COR-L47 (cell line): ENCODE measurements around the gene TUBB.
"Not testable (repeated sequence)": the region's sequence is repeated elsewhere in the genome, so short reads cannot be mapped to it uniquely, and the experiment has no call there.

Source experiments
- DNase-seq: peaks from one replicate; lab custom pipeline; 2025; lab: John Stamatoyannopoulos, UW

Gene TUBB

GRCh38 chr6:30740540-30740870 is 20.4 kb downstream of the TUBB start:
- DNase-seq = no peak

- no peak for DNase-seq
Observed at GRCh38 chr6:30741063-30741779, 21.1 kb downstream of the TUBB start.

DNA sequence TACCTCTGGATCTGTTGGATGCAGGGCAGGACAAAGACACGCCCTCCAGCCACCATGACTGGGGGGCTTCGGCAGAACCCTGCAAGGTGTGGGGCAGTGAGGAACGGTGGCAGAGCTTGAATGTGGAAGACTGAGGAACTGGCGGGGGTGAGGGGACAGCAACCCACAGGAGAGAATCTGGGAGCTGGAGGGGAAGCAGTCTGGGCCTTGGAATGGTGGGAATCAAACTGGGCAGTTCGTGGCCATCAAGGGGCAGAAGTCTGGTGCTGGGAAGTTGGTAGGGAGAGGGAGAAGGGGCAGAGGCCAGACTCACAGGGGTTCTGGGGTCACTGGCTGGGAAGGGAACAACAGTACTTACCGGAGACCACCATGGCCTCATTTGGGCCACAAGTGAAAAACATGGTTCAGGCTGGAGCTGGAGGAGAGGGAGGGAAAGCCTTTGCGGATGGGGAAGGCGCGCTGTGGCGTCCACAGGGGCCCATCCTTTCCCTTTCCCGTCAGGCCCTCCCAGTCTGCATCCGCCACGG is 21.7 kb downstream of the TUBB start:
- DNase-seq = no peak

DNA sequence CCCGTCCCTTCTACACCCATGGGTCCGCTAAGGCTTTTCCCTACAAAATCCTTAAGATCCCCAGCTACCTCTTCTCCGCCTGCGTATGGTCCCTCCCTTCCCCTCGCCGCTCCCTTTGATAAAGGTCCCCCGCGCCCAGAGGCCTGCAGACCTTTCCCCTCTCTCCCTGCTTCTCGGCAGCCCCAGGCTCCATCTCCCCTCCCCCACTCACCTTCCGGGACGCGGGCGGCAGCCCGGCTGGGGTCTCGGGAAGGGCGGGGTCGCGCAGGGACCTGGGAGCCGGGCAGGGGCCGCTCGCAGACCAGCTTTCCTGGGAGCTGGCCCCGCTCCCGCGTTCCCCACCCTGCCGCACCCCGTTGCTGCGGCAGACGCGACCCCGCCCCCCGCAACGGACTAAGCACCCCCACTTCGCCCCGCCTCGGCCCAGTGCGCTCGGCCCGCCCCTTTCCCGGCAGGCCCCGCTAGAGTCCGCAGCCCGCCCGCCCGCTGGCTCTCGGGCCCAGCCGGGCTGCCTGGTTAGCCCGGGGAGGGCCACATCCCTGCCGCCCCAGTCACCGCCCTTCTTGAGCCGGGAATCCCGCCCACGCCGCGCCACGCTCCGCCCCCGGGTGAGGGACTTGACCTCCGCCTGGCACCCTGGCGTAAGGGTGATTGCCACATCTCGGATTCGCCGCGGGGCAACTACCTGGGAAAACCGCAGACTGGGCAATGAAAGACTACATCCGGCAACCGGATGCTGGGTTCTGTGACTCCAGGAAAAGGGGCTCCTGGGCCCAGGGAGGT is 22.4 kb downstream of the TUBB start, which contains the start of gene FLOT1:
TSS of gene FLOT1 (minus strand) at position 372 of the 783 bp plus-strand sequence. CDS start 498 bp downstream, outside the sequence.
- DNase-seq = peak; percentile 66

DNA sequence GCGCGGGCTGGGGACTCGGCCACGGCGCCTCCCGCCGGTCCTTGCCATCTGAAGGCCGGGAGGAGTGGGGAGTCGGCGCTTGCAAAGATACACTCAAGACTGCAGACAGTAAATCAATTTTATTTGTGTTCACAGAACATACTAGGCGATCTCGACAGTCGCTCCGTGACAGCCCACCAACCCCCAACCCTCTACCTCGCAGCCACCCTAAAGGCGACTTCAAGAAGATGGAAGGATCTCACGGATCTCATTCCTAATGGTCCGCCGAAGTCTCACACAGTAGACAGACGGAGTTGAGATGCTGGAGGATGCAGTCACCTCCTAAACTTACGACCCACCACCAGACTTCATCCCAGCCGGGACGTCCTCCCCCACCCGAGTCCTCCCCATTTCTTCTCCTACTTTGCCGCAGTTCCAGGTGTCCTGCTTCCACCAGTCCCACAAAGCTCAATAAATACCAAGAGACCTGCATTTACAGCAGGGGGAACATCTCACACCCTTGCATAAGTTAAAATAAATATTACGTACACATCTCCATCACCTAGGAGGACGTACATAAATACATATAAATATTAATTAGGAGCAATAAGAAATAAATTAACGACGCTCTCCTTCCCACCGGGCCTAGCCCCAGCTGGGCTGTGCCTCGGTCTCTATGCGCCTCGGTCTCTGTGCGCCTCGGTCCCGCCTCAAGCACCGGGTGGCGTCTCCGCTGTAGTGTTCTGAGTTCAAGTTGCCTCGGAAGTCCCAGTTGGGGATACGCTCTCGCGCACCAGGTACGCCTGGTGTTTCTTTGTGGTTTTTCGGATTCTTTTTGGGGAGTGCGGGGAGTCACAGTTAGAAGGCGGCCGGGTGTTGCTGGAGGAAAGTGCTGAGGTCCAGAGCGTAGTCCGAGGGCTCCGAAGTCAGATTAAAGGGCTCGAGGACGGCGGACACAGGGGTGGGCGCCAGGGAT is 23.2 kb downstream of the TUBB start:
- DNase-seq = no peak

DNA sequence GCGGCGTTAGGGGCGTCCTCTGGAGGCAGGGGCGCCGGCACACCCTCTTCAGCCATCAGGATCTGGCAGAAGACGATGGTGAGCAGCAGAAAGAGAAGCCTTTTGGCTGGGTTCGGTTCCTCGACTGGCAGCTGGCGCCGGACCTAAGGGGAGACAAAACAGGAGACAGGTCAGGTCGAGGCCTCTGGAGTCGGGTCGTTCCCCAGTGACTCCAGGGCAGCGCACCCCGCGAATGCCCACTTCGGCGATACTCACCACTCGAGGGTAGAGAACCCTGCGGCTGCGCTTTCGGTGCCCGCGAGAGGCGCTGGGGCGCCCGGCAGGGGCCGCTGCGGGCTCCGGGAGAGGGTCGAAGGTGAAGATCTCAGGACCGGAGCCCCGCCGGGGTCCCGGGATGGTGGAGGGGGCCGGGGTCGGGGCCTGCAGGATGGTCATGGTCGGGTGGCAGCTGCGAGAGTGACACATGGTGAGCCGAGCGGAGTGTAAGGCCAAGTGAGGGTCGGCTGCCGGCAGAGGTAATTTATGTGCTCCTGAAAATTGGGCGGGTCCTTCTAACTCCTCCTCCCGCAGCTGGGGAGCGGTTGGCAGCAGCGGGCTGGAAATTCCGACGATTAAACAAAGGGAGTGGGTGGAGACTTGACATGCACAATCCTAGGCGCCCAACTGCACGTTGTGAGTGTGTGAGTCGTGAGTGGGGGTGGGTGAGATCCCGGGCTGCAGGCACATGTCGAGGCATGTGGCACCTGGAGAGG is 24.1 kb downstream of the TUBB start, which contains the start of gene IER3:
TSS of gene IER3 (minus strand) at position 494 of the 752 bp plus-strand sequence. CDS start at position 465, 29 bp downstream.
- no peak for DNase-seq

DNA sequence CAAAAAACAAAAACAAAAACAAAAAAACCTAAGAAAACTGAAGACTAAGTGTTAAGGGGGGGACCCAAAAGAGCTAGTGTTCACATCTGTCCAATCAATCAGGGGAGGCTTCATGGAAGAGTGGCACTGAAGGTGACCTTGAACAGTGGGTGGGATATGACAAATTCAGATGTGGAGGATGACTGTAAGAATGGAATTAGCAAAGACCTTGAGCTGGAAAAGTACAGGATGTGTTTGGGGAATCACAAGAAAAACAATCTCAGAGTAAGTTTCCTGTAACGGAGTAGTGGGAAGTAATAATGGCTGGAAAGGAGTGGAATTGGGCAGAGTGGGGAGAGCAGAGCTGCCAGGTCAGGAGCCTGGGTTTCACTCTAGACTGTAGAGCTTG is 27.1 kb downstream of the TUBB start:
- no peak for DNase-seq

- no peak for DNase-seq
Observed at GRCh38 chr6:30747902-30748769, 28.0 kb downstream of the TUBB start.

DNA sequence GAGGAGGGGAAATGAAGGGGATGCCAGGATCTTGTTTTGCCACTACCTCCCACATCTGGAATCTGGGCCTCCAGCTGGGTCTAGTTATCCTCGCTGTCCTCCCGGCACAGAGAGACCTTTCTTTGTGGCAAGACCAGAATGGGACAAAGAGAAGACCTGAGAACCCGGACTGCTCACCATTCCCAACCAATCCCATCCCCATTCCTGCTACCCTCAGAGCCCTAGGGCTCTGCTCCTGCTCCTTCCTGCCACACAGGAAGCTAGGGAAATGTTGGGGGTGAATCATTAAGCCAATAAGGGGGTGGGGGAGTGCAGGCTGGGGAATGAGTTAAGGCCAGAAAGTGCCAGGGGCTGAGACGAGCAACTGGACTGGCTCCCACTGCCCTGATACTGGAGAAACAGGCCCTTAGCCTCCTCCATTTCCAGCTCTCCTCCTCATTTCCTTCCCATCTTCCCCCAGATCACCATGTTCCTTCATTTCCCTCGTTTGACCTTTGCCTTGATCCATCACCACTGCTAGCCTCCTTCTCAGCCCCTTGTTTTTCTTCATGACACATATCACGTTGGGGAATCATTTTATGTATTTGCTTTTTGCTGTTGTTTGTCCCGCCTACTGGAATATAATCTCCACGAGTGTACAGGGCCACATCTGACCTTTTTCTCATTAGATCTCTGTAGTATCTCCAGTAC is 28.8 kb downstream of the TUBB start:
- DNase-seq = no peak

GRCh38 chr6:30749554-30750378 is 29.6 kb downstream of the TUBB start:
- DNase-seq = no peak

- DNase-seq = no peak
Observed at GRCh38 chr6:30750379-30750668, 30.2 kb downstream of the TUBB start.

GRCh38 chr6:30752157-30752927 is 32.2 kb downstream of the TUBB start:
- DNase-seq = no peak

GRCh38 chr6:30754631-30755030 is 34.5 kb downstream of the TUBB start:
- DNase-seq = no peak

DNA sequence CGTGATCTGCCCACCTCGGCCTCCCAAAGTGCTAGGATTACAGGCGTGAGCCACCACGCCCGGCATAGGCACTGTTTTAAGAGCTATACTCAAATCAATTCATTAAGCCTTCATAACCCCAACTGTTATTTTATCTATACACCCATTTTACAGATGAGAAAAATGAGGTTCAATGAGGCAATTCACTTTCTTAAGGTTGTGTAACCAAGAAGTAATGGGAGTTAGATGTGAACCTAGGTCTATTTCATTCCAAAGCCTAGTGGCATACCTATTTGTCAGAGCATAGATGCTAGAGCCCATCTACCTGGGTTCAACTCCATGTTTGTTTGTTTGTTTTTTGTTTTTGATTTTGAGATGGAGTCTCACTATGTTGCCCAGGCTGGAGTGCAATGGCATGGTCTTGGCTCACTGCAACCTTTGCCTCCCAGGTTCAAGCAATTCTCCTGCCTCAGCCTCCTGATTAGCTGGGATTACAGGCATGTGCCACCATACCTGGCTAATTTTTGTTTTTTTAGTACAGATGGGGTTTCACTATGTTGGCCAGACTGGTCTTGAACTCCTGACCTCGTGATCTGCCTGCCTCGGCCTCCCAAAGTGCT is 36.4 kb downstream of the TUBB start:
- DNase-seq = not testable (repeated sequence)

- no peak for DNase-seq
Observed at GRCh38 chr6:30757261-30757904, 37.2 kb downstream of the TUBB start.

GRCh38 chr6:30759575-30760239 is 39.6 kb downstream of the TUBB start:
- DNase-seq = no peak

DNA sequence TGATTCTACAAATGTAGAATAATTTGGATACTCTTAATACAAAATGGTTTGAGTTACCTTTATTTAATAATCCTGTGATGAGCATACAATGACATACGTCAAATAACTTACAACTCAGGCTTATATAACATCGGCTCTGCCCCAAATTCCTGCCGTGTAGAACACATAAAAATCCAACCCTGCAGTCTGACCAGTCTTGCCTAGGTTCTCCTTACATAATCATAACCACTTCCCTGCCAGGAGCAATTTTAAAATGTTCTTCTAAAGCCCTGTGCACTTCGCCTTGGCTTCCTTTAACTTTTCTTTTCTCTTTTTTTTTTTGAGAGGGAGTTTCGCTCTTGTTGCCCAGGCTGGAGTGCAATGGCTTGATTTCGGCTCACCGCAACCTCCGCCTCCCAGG is 40.4 kb downstream of the TUBB start:
- no peak for DNase-seq
